Measurements from ENCODE around the gene PGRMC1.

Gene PGRMC1

GRCh38 chrX:119211649-119212014 is 24.5 kb upstream of the PGRMC1 start:
- CTCF ChIA-PET: interaction anchor here (0.6 kb wide), 1 partner anchor 93 kb away, joined by 3 read pairs; no protein-coding TSS in a partner anchor
- POLR2A ChIA-PET: no interaction called here
- TF ChIP-seq TARDBP (IDR thresholded peaks at IDR 0.05) (no peak), NFRKB (IDR thresholded peaks at IDR 0.05) (no peak), BHLHE40 (IDR thresholded peaks at IDR 0.05; ENCODE audit: borderline replicate concordance) (no peak), FOXM1 (IDR thresholded peaks at IDR 0.05; ENCODE audit: borderline replicate concordance) (no peak), CTBP1 (IDR thresholded peaks at IDR 0.05; ENCODE audit: borderline replicate concordance) (no peak), SP1 (IDR thresholded peaks at IDR 0.05) (no peak)
- DNase-seq (ENCODE audit: extremely low spot score): no peak

DNA sequence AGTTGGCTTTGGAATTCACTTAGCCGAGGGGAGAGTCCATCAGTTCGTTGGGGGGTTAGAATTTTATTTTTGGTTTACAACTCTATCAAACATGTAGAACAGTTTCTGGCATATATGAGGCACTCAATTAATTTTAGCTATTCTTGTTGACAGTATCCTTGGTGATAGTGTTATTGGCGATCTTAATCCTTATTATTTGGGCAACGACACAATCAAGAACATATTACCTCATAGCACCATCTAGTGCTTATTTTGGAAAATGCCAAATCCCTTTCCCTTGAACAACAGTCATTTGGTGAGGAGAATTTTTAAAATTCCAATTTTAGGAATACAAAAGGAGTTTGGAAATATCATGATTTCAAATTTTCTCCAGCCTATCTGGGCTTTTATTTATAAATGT is 17.9 kb upstream of the PGRMC1 start:
- TF ChIP-seq LEF1 (IDR thresholded peaks at IDR 0.05; ENCODE audit: borderline replicate concordance) (no peak), BHLHE40 (IDR thresholded peaks at IDR 0.05; ENCODE audit: borderline replicate concordance) (no peak), PKNOX1 (IDR thresholded peaks at IDR 0.05) (no peak), CTBP1 (IDR thresholded peaks at IDR 0.05; ENCODE audit: borderline replicate concordance) (no peak), L3MBTL2 (conservative IDR thresholded peaks at IDR 0.05) (no peak), NFRKB (IDR thresholded peaks at IDR 0.05) (no peak)
- POLR2A ChIA-PET: no interaction called here
- peak; percentile 41 for DNase-seq (ENCODE audit: extremely low spot score)
- CTCF ChIA-PET: interaction anchor here (0.6 to 1.1 kb wide), 3 partner anchors 380 to 962 kb away, joined by 4 to 9 read pairs (median 4); no protein-coding TSS in a partner anchor

DNA sequence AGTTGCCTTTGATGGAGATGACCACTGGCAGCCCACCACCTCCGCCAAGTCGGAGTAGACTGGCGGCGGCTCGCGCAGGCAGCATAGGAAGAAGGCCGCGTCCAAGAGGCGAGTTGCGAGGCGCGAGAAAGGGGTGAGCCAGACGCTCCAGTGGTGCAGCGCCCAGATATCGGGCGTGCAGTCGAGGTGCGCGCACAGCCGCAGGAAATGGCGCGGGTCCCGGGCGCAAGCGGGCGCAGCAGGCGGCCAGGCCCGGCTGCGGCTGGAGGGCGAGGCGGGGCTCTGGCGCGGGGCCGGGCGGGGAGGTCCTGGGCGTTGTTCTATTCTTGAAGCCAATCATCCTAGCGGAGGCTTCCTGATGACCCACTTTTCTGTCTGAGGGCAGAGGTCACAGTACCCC is 13.2 kb upstream of the PGRMC1 start:
- ChIA-PET CTCF (no interaction called here), POLR2A (no interaction called here)
- no peak for DNase-seq (ENCODE audit: extremely low spot score)
- TF ChIP-seq SUZ12 (IDR thresholded peaks at IDR 0.05) (no peak), HDGF (IDR thresholded peaks at IDR 0.05; ENCODE audit: borderline replicate concordance) (no peak), ZNF384 (IDR thresholded peaks at IDR 0.05) (no peak), L3MBTL2 (conservative IDR thresholded peaks at IDR 0.05) (no peak), TARDBP (IDR thresholded peaks at IDR 0.05) (no peak), PKNOX1 (IDR thresholded peaks at IDR 0.05) (no peak), BHLHE40 (IDR thresholded peaks at IDR 0.05; ENCODE audit: borderline replicate concordance) (no peak), ARNT (IDR thresholded peaks at IDR 0.05) (no peak), NFRKB (IDR thresholded peaks at IDR 0.05) (no peak), SP1 (IDR thresholded peaks at IDR 0.05) (no peak), FOXK2 (IDR thresholded peaks at IDR 0.05) (no peak), ELF4 (IDR thresholded peaks at IDR 0.05) (no peak), FOXA1 (IDR thresholded peaks at IDR 0.05) (no peak), LEF1 (IDR thresholded peaks at IDR 0.05; ENCODE audit: borderline replicate concordance) (no peak), CTBP1 (IDR thresholded peaks at IDR 0.05; ENCODE audit: borderline replicate concordance) (no peak), FOXM1 (IDR thresholded peaks at IDR 0.05; ENCODE audit: borderline replicate concordance) (no peak)

DNA sequence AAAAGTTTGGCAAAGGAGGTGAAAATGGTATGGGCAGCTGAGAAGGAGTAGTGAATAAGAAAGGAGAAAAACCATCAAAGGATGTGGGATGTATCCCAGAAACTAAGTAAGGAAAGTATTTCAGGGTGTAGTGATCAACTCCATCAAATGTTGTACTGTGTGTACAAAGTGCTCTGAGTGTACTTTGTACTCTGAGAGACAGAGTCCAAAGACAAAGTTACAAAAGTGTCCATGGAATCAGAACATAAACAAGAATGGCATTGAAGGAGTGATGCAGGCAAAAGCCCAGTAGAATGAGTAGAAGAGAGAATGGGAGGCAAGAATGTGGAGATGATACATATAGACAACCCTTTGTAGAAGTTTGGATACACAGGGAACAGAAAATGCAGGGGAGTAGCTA is 12.3 kb upstream of the PGRMC1 start:
- POLR2A ChIA-PET: no interaction called here
- no peak for DNase-seq (ENCODE audit: extremely low spot score)
- CTCF ChIA-PET: no interaction called here
- no peak for TF ChIP-seq L3MBTL2 (conservative IDR thresholded peaks at IDR 0.05)
- no peak for TF ChIP-seq SUZ12 (IDR thresholded peaks at IDR 0.05)
- TF ChIP-seq BHLHE40 (IDR thresholded peaks at IDR 0.05; ENCODE audit: borderline replicate concordance): no peak
- no peak for TF ChIP-seq NFRKB (IDR thresholded peaks at IDR 0.05)
- TF ChIP-seq PKNOX1 (IDR thresholded peaks at IDR 0.05): no peak
- TF ChIP-seq TARDBP (IDR thresholded peaks at IDR 0.05): no peak
- no peak for TF ChIP-seq CTBP1 (IDR thresholded peaks at IDR 0.05; ENCODE audit: borderline replicate concordance)
- TF ChIP-seq ZNF384 (IDR thresholded peaks at IDR 0.05): no peak
- no peak for TF ChIP-seq FOXM1 (IDR thresholded peaks at IDR 0.05; ENCODE audit: borderline replicate concordance)
- TF ChIP-seq FOXA1 (IDR thresholded peaks at IDR 0.05): no peak
- TF ChIP-seq SP1 (IDR thresholded peaks at IDR 0.05): no peak
- TF ChIP-seq LEF1 (IDR thresholded peaks at IDR 0.05; ENCODE audit: borderline replicate concordance): no peak
- TF ChIP-seq FOXK2 (IDR thresholded peaks at IDR 0.05): no peak
- TF ChIP-seq ARNT (IDR thresholded peaks at IDR 0.05): no peak
- no peak for TF ChIP-seq ELF4 (IDR thresholded peaks at IDR 0.05)
- TF ChIP-seq HDGF (IDR thresholded peaks at IDR 0.05; ENCODE audit: borderline replicate concordance): no peak

GRCh38 chrX:119226446-119226845 is 9.6 kb upstream of the PGRMC1 start:
- DNase-seq (ENCODE audit: extremely low spot score): no peak
- CTCF ChIA-PET: interaction anchor here (0.7 kb wide), 1 partner anchor 110 kb away, joined by 3 read pairs; no protein-coding TSS in a partner anchor
- TF ChIP-seq FOXK2 (IDR thresholded peaks at IDR 0.05) (no peak), FOXA1 (IDR thresholded peaks at IDR 0.05) (no peak), LEF1 (IDR thresholded peaks at IDR 0.05; ENCODE audit: borderline replicate concordance) (no peak), ARNT (IDR thresholded peaks at IDR 0.05) (no peak), L3MBTL2 (conservative IDR thresholded peaks at IDR 0.05) (no peak), TARDBP (IDR thresholded peaks at IDR 0.05) (no peak), CTBP1 (IDR thresholded peaks at IDR 0.05; ENCODE audit: borderline replicate concordance) (no peak), FOXM1 (IDR thresholded peaks at IDR 0.05; ENCODE audit: borderline replicate concordance) (no peak), PKNOX1 (IDR thresholded peaks at IDR 0.05) (no peak), NFRKB (IDR thresholded peaks at IDR 0.05) (no peak), ZNF384 (IDR thresholded peaks at IDR 0.05) (no peak), HDGF (IDR thresholded peaks at IDR 0.05; ENCODE audit: borderline replicate concordance) (no peak), ELF4 (IDR thresholded peaks at IDR 0.05) (no peak), SP1 (IDR thresholded peaks at IDR 0.05) (no peak), SUZ12 (IDR thresholded peaks at IDR 0.05) (no peak), BHLHE40 (IDR thresholded peaks at IDR 0.05; ENCODE audit: borderline replicate concordance) (no peak)
- POLR2A ChIA-PET: no interaction called here
